GM21825 (cell line): Measurements from ENCODE around the gene PPM1L.

Experiments
- ATAC-seq: cut with Tn5 transposase; IDR thresholded peaks from one replicate; pipeline ENCODE4 v1.9.1; 2021; ENCODE audit warnings: mild to moderate bottlenecking, moderate library complexity; ENCODE audit not compliant: unreplicated experiment

PPM1L gene

GRCh38 chr3:160804762-160805161, 48.7 kb downstream of the PPM1L start:
- no peak for ATAC-seq

DNA sequence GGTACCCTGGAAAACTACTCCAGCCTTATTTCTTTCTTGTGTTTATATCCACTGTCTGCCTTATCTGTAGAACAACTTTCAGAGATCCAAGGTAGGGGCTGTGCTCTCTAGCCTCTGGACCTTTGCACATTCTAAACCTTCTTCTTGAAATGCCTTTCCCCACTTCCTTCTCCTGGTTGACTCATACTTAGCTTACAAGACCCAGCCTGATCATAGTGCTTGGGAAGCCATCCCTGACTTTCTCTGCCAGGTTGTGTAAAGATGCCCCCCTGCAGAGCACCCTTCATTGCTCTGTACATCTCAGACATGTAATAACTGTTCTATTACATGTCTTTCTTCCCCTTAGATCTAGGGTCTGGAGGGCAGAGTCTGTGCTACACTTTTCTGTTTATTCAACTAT, 50.1 kb downstream of the PPM1L start:
- ATAC-seq: no peak

- ATAC-seq: no peak
Observed at GRCh38 chr3:160806686-160807085, 50.7 kb downstream of the PPM1L start.

DNA sequence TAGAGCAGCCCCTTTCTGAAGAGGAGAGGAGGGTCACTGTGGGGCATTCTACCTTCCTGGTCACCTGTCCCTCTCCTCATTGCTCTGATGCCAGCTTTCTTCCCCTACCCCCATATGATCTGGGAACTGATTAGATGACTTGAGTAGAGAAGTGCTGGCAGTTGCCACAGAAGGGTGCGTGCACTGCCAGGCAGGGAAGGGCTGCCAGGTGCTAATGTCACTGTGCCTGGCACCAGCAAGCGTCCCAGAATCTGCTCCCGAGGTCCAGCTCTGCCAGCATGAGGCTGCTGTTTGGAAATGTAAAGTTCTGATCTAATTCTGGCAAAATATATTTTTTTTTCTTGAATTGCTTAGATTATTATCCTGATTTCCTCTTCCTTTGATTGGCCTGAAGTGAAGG, 52.8 kb downstream of the PPM1L start:
- ATAC-seq: no peak

- no peak for ATAC-seq
Observed at GRCh38 chr3:160809453-160809852, 53.4 kb downstream of the PPM1L start.

- ATAC-seq: no peak
Observed at GRCh38 chr3:160810362-160811236, 54.6 kb downstream of the PPM1L start.

DNA sequence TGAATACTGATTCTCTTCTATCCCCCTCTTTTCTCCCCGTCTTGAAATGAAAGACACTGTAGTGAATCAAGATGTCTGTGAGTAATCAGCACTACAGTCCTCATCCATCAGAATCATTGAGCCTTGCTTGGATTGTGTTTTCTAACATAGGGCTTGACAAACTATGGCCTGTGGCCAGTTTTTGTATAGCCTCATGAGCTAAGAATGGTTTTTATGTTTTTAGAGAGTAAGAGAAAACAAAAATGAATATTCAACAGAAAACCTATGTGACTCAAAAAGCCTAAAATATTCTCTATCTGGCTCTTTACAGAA, 55.2 kb downstream of the PPM1L start:
- no peak for ATAC-seq

DNA sequence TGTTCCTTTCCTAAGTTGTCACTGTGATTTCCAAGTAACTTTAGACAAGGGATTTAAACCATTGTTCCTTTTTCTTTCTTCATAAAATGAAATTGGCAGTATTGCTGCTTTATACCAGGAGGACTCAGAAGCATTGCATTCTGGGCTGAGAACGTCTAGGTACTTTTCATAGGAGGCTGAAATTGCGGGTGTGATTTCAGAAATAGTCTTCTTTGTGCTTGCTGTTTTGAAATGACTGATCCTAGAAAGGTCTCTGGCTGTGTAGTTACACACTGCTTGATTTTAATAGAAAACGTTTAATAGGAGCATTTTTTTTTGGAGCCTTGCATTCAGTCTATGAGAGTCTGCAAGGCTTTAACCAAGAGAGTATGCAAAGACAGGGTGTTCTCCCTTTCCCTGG, 56.3 kb downstream of the PPM1L start:
- no peak for ATAC-seq

DNA sequence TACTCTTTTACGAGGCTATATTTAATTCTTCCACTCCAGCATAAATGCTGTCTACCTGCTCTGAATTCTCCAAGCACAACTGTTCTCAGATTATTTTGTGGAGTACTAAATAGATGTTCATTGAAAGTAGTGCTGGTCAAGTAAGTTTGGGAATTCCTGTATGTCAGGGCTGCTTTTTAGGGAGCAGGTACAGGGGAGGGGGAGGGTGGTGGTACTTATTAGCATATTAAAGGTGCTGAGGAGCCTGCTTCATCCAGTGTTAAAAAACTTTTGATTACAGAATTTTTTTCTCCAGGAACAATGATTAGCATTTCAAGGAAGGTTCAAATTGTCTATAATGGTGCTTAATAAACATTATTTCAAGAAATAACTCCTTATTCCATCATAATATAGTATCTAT, 59.2 kb downstream of the PPM1L start:
- ATAC-seq: no peak

DNA sequence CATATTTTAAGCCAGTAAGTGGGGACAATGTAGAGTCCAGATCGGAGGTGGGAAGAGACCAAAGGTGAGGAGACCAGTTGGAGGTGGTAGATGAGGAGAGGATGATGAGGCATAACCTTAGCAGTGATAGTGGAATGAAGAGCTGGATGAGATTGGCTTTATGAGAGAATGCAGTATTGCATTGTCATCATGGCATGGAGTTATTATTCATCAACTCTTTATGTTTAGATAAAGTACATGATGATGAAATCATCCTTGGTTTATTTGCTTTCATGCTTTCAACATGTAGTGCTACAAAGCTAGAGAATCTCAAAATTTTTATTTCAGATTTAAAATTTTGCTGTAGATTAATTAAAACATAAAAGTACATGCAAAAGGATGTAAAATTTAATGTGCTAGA, 64.0 kb downstream of the PPM1L start:
- no peak for ATAC-seq

- no peak for ATAC-seq
Observed at GRCh38 chr3:160820430-160820829, 64.4 kb downstream of the PPM1L start.

DNA sequence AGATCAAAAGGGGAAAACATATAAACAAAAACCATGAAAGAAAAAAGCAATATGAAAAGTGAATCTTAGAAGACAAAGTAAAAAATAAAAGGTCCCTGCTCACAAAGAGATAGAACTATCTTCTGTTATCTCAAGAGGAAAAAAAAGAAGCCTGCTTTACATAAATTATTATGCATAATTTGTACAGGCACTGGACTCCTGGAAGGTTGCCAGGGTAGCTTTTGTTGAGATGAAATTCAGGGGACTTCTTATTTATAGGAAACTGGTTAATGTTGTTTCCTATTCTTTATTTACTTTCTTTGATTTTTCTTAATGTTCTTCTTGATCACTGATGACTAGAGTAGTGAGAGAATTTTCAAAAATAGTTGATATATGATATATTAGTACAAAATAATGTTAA, 66.9 kb downstream of the PPM1L start:
- no peak for ATAC-seq

GRCh38 chr3:160825311-160825800, 69.3 kb downstream of the PPM1L start:
- ATAC-seq: no peak

- ATAC-seq: no peak
Observed at GRCh38 chr3:160826408-160826807, 70.4 kb downstream of the PPM1L start.

GRCh38 chr3:160826991-160827390, 71.0 kb downstream of the PPM1L start:
- ATAC-seq: no peak

DNA sequence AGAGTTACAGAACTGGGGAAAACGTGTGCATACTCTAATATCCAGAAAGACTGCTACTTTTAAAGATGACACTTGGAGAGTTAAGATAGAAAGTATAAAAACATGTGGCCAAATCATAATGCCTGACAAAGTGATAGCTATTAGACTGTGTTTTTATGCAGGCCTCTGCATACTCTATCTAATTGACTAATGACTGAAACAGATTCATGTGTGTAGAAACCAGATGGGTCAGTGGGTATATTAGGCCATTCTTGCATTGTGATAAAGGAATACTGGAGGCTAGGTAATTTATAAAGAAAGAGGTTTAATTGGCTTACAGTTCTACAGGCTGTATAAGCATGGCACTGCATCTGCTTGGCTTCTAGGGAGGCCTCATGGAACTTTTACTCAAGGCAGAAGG, 71.5 kb downstream of the PPM1L start:
- no peak for ATAC-seq

DNA sequence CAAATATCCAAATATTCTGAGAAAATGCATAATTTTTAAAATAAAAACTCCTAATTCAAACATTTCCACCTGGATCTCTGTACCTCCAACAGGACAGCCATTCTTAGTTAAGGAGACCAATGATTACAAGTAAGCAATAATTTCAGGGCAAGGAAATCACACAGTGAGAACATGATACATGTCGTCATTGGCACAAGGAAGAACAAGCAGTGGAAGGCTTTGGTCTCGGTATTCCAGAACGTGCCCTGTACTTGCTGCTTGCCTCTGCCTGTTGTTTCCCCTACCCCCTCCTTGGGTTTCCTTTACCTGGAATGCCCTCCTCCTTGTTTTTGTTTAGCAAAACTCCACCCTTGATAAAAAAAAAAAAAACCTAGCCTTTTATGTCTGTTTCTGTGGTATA, 72.8 kb downstream of the PPM1L start:
- no peak for ATAC-seq

DNA sequence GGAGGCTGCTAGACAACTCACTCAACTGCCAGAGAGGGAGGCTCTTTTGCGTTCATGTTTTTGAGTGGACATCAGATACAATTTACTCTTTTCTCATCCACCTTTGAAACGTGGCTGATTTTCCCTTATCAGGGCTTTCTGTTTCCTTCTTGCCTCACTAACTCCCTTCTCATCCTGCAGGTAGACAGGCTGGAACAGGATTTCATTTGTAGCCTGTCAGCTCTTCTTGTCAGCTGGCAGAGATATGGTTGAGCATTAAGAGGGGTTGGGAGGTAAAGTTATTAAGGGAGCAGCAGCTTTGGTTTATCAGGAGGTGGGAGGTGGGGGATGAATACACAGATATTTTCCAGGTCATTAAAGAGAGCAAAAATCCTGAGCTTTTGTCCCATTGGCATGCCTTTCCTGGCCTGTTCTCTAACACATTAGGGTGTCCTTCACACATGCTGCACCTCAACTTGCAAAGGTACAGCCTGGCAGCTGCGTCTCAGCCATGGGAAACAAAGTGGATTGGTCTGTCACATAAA, 73.5 kb downstream of the PPM1L start:
- no peak for ATAC-seq

- ATAC-seq: no peak
Observed at GRCh38 chr3:160830796-160831195, 74.8 kb downstream of the PPM1L start.

DNA sequence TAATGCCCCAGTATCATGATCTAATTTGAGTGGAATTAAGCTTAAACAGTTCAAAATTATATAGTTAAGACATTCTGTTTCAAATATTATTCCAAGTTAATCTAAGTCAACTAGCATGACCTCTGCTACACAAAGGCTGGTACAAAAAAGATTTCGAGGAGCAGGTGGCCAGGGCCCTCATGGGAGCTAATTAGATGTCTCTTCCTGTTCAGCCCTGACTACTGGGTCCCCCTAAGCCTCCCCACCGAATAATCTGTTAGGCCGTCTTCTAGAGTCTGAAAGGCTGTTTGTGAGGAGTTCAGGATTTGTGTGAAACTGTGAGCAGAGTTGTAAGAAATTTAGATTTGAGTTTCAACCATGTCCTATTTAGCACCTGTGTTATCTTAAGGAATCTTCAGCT, 75.4 kb downstream of the PPM1L start:
- ATAC-seq: no peak

GRCh38 chr3:160837394-160837980, 81.5 kb downstream of the PPM1L start:
- no peak for ATAC-seq

GRCh38 chr3:160840590-160840989, 84.6 kb downstream of the PPM1L start:
- no peak for ATAC-seq
